ENCODE results near the gene LRRC37B. TPM values are rescaled to one million over a fixed set of nuclear protein-coding genes. Genes with fewer than 3 reads are reported as not detected.
"Not testable (repeated sequence)": the region's sequence is repeated elsewhere in the genome, so short reads cannot be mapped to it uniquely, and the experiment has no call there.

LRRC37B gene
- total and polyA plus RNA-seq, 12 donors, result 3.1 to 11.9 (median 3.8) TPM

DNA sequence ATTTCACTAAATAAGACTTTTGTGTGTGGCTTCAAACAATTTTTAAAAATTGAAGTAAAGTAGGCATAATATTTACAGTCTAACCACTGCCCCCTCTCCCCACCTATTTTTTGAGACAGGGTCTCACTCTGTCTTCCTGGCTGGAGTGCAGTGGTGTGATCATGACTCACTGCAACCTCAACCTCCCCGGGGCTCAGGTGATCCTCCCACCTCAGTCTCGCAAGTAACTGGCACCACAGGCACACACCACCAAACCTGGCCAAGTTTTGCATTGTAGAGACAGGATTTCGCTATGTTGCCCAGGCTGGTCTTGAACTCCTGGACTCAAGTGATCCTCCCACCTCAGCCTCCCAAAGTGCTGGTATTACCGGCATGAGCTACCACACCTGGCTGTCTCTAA lies 47.8 kb downstream of the LRRC37B start:
- H3K36me3 ChIP-seq; H3K4me3 ChIP-seq; H3K27me3 ChIP-seq; intact Hi-C loops (cut with DNase I); ATAC-seq; H3K4me1 ChIP-seq; H3K27ac ChIP-seq; DNase-seq; H3K9me3 ChIP-seq: not testable (repeated sequence)
- WGBS, 2 donors, result 80 to 81% methylated on average over 3 of the region's 4 CpGs

GRCh38 chr17:32055425-32055824 lies 48.2 kb downstream of the LRRC37B start:
- H3K4me1 ChIP-seq; H3K27ac ChIP-seq; intact Hi-C loops (cut with DNase I); H3K4me3 ChIP-seq; H3K27me3 ChIP-seq; H3K9me3 ChIP-seq; ATAC-seq; H3K36me3 ChIP-seq; DNase-seq: not testable (repeated sequence)
- 88 to 97% methylated on average over 1 to 2 of the region's 3 CpGs for WGBS, 2 donors

GRCh38 chr17:32056500-32056899 lies 49.3 kb downstream of the LRRC37B start:
- H3K36me3 ChIP-seq; H3K4me3 ChIP-seq; H3K4me1 ChIP-seq; DNase-seq; H3K27me3 ChIP-seq; H3K27ac ChIP-seq; intact Hi-C loops (cut with DNase I); H3K9me3 ChIP-seq: not testable (repeated sequence)
- 93 to 97% methylated on average over 7 of the region's 10 CpGs for whole genome bisulfite sequencing, 2 donors
- ATAC-seq, result peak in 1 of 8 donors; percentile 10

DNA sequence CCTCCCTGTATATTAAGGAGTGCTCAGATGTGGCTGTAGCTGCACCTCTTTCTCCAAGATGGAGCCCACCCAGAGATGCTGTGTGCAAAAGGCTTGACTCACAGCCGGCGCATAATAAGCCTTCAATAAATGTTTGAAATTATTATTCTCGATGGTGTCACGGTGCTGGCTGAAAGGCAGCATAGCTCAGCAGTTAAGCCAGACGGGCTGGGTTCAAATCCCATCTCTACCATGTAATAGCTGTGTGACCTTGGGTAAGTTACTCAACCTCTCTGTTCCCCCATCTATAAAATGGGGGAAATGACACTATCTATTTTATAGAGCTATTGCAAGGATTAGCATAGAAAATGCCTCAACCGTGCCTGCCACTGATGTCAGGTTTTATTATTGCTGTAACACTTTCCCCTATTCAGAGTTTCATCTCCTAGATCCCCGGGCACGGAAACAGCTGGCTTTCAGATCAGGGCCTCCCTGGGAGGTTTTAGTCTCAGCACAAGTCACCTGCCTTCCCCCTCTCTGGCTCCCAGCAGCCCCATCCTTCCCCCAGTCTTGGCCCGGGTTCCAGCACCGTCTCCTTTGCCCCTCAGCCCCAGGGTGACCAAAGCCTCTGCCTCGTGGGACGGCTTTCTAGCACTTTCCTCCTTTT lies 50.4 kb downstream of the LRRC37B start:
- H3K27me3 ChIP-seq; ATAC-seq; H3K27ac ChIP-seq; intact Hi-C loops (cut with DNase I); H3K4me3 ChIP-seq; H3K9me3 ChIP-seq; H3K4me1 ChIP-seq; H3K36me3 ChIP-seq; DNase-seq: not testable (repeated sequence)
- WGBS, 2 donors, result 75 to 79% methylated on average over 11 of the region's 12 CpGs

DNA sequence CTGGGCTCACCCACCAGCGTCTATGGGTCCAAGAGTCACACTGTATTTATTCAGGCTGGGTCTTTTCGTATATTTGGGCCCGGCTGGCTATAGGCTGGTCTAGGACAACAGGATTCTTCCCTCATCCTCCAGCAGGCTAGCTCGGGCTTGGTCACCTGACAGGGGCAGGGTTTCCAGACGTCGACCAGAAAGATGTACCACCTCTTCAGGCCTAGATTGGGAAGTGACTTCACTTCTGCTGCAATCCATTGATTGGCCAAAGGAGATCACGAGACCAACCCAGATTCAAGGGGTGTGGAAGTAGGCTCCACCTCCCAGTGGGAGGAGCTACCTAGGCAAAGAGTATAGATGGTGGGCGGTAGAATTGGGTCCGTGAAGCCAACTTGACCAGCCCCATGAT lies 53.5 kb downstream of the LRRC37B start:
- H3K27ac ChIP-seq; H3K4me3 ChIP-seq; H3K36me3 ChIP-seq; DNase-seq; H3K27me3 ChIP-seq; H3K4me1 ChIP-seq; intact Hi-C loops (cut with DNase I); H3K9me3 ChIP-seq: not testable (repeated sequence)
- ATAC-seq, result peak in 2 of 8 donors; percentile 14 to 23
- WGBS, 2 donors, result 34 to 37% methylated on average over 3 to 4 of the region's 9 CpGs

DNA sequence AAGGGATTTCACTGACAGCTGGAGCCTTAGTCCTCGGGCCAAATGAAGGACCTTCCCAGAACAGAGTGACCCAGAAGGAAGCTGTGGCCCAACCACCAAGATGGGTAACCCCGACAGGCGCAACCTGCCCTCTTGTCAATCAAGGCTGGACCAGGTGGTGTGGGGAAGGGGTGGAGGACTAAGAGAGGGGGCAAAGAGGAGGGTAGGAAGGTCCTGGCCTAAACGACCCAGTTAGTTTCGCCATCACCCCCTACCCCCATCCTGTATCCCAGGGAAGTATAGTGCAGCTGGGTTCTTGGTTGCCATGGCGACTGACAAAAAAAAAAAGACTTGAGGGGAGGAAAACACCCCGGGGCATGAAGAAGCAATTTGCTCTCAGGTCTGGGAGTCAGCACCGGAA lies 54.7 kb downstream of the LRRC37B start:
- H3K4me1 ChIP-seq; H3K4me3 ChIP-seq; ATAC-seq; H3K9me3 ChIP-seq; DNase-seq; H3K27me3 ChIP-seq; intact Hi-C loops (cut with DNase I); H3K27ac ChIP-seq; H3K36me3 ChIP-seq: not testable (repeated sequence)
- 68 to 76% methylated on average over 7 to 8 of the region's 8 CpGs for WGBS, 2 donors

DNA sequence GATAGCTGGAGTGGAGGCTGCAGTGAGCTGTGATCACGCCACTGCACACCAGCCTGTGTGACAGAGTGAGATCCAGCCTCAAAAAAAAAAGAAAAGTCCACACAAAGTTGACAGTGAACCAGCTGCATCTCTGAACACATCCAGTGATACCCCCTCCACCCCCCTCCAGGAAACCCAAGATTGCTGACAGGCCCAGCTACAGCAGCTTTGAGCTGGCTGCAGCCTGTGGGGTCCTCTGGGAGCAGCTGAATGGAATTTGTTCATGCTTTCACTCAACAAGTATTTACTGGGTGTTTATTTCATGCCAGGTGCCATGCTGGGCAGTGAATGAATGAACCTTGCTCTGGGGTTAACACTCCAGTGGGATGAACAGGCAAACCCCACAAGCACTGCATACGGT lies 56.9 kb downstream of the LRRC37B start:
- H3K36me3 ChIP-seq; H3K4me3 ChIP-seq; H3K27me3 ChIP-seq; H3K4me1 ChIP-seq; ATAC-seq; H3K9me3 ChIP-seq; H3K27ac ChIP-seq; DNase-seq; intact Hi-C loops (cut with DNase I): not testable (repeated sequence)
- 91 to 97% methylated on average over 1 to 2 of the region's 2 CpGs for WGBS, 2 donors

GRCh38 chr17:32066123-32066680 lies 59.0 kb downstream of the LRRC37B start:
- H3K4me1 ChIP-seq, H3K27me3 ChIP-seq, H3K36me3 ChIP-seq, H3K27ac ChIP-seq, H3K9me3 ChIP-seq, DNase-seq, H3K4me3 ChIP-seq: not testable (repeated sequence)
- 66% methylated on average over 6 to 7 of the region's 10 CpGs for WGBS, 2 donors
- intact Hi-C loops (cut with DNase I), result loop anchor here in 1 of 10 donors (5.0 kb wide), 1 partner anchor 71 kb away; no protein-coding TSS in a partner anchor
- ATAC-seq, result peak in 4 of 8 donors; percentile 22 to 59 (median 38)
